HFFc6 (cell line): Measurements from ENCODE around the gene NTSR1. TPM values are rescaled to one million over a fixed set of nuclear protein-coding genes. Genes with fewer than 3 reads are reported as not detected.

Source experiments
- DNase-seq: peaks from one replicate; pipeline ENCODE4 v3.0.0-alpha.2; 2018
- H3K27ac Mint-ChIP-seq: 2 replicates; pipeline ENCODE4 v1.8.0; 2020; ENCODE audit warnings: mild to moderate bottlenecking, mixed read lengths
- H3K27me3 Mint-ChIP-seq: 2 replicates; pipeline ENCODE4 v1.8.0; 2021; ENCODE audit warnings: mild to moderate bottlenecking, moderate library complexity, mixed read lengths; ENCODE audit not compliant: insufficient read depth
- H3K36me3 Mint-ChIP-seq: 2 replicates; pipeline ENCODE4 v1.8.0; 2021; ENCODE audit warnings: low read depth, mixed read lengths
- H3K4me1 Mint-ChIP-seq: 2 replicates; pipeline ENCODE4 v1.8.0; 2020; ENCODE audit warnings: low read depth, mixed read lengths
- H3K4me3 Mint-ChIP-seq: 2 replicates; pipeline ENCODE4 v1.8.0; 2020; ENCODE audit warnings: mild to moderate bottlenecking, moderate library complexity, mixed read lengths
- H3K9me3 Mint-ChIP-seq: 2 replicates; pipeline ENCODE4 v1.8.0; 2020; ENCODE audit warnings: mild to moderate bottlenecking, mixed read lengths
- CTCF ChIP-seq: fragments of 200-600 bp; sonication (generic); IDR thresholded peaks from 2 replicates; pipeline ENCODE4 v1.5.0; 2021; ENCODE audit warnings: antibody characterized with exemption, mild to moderate bottlenecking
- total RNA-seq, 6 experiments: library from RNA; stranded (reverse); fragmentation: NEBNext Ultra II Directional; extraction: Animal tissue kit (Norgen Biotek cat#: 25700); gene quantifications; 2 replicates in 1 of 6; 3 replicates in 5 of 6; pipeline ENCODE4 v1.2.3, GENCODE V29; 2021

NTSR1 gene
- total RNA-seq, 6 experiments from 2014 or later = 3.1 to 6.5 (median 5.6) TPM

GRCh38 chr20:62714006-62714405 is 5.4 kb downstream of the NTSR1 start:
- Mint-ChIP-seq H3K9me3 (peaks cover 4% of the 10 kb centered on the region; the same call in 1 of the 2 replicates), H3K27ac (no peak overlapping the region), H3K27me3 (peaks cover 11% of the 10 kb centered on the region), H3K36me3 (peaks cover 17% of the 10 kb centered on the region; the same call in 1 of the 2 replicates), H3K4me1 (peaks cover 34% of the 10 kb centered on the region), H3K4me3 (no peak overlapping the region)
- DNase-seq = no peak
- TF ChIP-seq CTCF = no peak

GRCh38 chr20:62714799-62715198 is 6.2 kb downstream of the NTSR1 start:
- no peak for DNase-seq
- peaks cover 4% of the 10 kb centered on the region; the same call in 1 of the 2 replicates for H3K9me3 Mint-ChIP-seq
- peaks cover 17% of the 10 kb centered on the region; the same call in 1 of the 2 replicates for H3K36me3 Mint-ChIP-seq
- H3K4me3 Mint-ChIP-seq = no peak overlapping the region
- TF ChIP-seq CTCF = no peak
- no peak overlapping the region for H3K27ac Mint-ChIP-seq
- H3K4me1 Mint-ChIP-seq = peaks cover 42% of the 10 kb centered on the region
- H3K27me3 Mint-ChIP-seq = peaks cover 11% of the 10 kb centered on the region

GRCh38 chr20:62715201-62715600 is 6.6 kb downstream of the NTSR1 start:
- Mint-ChIP-seq H3K27me3 (peaks cover 11% of the 10 kb centered on the region), H3K36me3 (peaks cover 17% of the 10 kb centered on the region; the same call in 1 of the 2 replicates), H3K4me1 (peaks cover 43% of the 10 kb centered on the region), H3K27ac (no peak overlapping the region), H3K9me3 (peaks cover 5% of the 10 kb centered on the region), H3K4me3 (no peak overlapping the region)
- no peak for DNase-seq
- no peak for TF ChIP-seq CTCF

GRCh38 chr20:62716198-62716940 is 7.7 kb downstream of the NTSR1 start:
- DNase-seq = no peak
- H3K27ac Mint-ChIP-seq = peak overlapping the region; percentile 12; the same call in 1 of the 2 replicates
- H3K4me3 Mint-ChIP-seq = no peak overlapping the region
- peaks cover 25% of the 10 kb centered on the region for H3K36me3 Mint-ChIP-seq
- TF ChIP-seq CTCF = no peak
- H3K27me3 Mint-ChIP-seq = peaks cover 11% of the 10 kb centered on the region
- H3K4me1 Mint-ChIP-seq = peaks cover 44% of the 10 kb centered on the region
- peaks cover 16% of the 10 kb centered on the region for H3K9me3 Mint-ChIP-seq

- Mint-ChIP-seq H3K4me1 (peaks cover 49% of the 10 kb centered on the region), H3K4me3 (no peak overlapping the region), H3K9me3 (peaks cover 21% of the 10 kb centered on the region), H3K27me3 (peaks cover 11% of the 10 kb centered on the region), H3K27ac (no peak overlapping the region), H3K36me3 (peaks cover 30% of the 10 kb centered on the region)
- no peak for DNase-seq
- TF ChIP-seq CTCF = no peak
Measured at GRCh38 chr20:62716941-62717310, 8.3 kb downstream of the NTSR1 start.
